HG02973 (cell line): Measurements from ENCODE around the gene NACC2.

Experiments
- ATAC-seq: cut with Tn5 transposase; IDR thresholded peaks from one replicate; pipeline ENCODE4 v1.9.1; 2021; ENCODE audit warnings: moderate library complexity; ENCODE audit not compliant: unreplicated experiment

NACC2 gene

DNA sequence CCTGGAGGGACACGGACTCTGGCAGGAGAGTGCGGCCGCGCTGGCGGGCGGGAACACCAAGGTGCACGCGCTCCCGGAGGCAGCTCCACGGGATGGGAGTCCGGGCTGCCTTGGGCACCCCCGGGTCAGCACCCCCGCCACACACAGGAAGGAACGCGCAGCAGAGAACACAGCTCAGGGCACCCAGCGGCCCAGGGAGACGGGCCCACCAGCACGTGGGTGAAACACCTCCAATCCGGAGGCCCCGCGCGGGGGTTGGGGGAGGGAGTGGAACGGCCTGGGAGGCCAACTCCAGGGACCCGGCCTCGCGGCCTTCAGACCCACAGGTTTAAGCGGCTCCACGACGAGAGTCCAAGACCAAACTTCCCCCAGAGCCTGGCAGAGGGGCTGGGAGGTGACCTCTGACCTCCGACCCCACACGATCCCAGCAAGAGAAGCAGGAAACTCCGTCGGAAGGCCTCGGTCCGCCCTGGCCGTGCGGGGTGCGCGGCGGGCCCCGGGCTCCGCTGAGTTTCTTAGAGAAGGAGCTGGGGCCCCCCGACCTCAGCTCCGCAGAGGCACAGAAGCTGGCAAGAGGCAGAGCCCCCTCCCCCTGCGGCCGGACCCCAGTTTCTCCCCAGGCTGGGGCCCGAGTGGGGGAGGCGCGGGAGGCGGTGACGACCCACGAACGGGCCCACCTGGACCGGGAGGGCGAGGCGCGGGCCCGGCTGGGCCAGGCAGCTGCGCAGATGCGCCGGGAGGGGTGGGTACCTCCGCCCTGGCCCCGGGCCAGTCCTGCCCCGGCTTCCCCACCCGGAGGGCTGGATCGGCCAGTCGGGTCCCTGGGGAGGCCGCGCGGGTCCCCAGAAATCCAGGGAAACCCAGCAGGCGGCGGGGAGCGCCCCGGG lies 851 bp downstream of the NACC2 start:
- no peak for ATAC-seq

DNA sequence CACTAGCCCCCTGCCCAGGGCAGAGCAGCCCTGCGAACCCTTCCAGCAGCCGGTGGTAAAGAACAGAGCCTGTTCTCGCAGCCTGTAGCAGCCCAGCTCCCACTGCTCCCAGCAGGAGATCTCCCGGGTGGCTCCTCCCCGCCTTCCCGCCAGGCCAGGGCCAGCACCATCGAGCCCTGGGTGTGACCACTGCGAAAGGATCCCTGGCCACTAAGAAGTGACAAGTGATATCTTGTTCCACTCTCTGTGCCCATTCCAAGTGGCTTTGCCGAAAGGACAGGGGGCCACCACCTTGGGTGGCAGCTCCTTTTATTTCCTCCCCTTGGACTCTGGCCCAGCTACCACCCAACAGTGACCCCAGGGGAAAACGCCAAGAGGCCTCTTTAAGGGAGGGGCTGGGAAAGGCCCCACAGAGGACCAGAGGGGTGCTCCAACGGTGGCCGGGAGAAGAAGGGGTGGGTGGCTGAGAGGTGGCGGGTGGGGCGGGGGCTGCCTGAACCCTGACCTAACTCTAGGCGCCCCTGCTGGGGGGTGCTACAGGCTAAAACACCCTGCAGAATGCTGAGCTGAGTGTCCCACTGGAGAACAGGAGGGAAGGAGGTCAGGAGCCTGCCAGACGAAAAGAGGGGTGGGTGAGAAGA lies 1.6 kb downstream of the NACC2 start:
- no peak for ATAC-seq

DNA sequence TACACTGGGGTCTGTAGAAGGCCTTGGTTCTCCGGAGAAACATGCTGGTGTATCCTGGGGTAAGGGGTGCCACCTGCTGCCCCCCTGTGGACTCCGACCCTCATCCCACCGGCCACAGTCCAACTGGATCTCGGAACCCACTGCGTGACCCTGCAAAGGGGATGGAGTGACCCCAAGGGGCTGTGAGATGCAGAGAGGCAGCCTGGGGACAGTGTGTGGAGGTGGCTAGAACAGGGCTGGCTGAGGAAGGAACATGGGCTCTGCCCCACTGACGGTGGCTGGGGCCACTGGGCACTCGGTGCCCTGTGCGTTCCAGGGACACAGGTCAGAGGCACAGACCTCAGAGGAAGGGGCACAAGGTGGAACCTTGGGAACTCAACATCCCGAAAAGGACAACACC lies 2.3 kb downstream of the NACC2 start:
- no peak for ATAC-seq

DNA sequence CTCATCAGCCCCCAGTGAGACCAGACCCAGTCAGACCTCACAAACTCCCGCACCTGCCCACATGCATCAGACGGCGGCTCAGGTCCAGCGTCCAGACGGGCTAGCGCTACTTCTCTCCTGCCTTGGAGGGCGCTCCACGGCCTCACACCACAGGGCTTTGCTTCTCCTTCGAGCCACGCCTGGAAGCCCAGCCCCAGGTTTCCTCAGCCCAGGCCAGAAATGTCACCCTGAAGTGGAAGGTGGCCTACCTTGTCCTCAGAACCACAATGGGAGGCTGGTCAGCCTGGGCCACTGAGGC lies 2.8 kb downstream of the NACC2 start:
- no peak for ATAC-seq

DNA sequence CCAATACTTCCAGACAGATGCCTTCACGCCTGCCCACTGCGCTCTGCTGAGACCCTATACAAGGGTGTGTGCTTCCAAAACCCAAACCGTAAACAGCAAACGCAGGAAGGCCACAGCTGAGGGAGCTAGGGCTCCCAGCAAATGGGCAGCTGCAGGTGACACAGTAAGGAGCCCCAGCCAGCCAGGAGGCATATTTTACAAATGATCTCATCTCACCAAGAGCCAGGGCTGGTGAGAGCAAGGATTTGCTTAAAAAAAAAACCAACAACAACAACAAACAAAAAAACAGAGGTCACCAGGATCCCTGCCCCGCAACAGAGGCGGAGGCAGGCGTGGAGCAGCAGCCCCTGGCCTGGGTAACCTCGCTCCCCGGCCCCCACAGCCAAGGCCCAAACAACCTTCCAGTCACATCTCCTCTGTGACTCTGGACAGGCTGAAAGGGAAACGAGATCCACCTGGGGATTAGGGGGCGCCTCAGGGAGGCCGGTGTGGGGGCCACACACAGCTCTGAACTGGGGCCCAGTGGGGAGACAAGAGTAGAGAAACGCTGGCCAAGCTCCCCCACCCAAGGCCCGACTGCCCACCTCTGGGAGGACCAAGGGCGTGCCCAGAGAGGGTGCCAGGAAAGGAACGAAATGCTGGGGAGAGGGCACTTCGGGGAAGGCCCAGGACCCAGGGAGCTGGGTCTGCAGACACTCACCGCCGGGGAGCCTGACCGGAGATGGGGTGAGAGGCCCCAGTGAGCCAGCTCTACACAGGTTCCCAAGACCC lies 3.3 kb downstream of the NACC2 start:
- ATAC-seq: no peak

DNA sequence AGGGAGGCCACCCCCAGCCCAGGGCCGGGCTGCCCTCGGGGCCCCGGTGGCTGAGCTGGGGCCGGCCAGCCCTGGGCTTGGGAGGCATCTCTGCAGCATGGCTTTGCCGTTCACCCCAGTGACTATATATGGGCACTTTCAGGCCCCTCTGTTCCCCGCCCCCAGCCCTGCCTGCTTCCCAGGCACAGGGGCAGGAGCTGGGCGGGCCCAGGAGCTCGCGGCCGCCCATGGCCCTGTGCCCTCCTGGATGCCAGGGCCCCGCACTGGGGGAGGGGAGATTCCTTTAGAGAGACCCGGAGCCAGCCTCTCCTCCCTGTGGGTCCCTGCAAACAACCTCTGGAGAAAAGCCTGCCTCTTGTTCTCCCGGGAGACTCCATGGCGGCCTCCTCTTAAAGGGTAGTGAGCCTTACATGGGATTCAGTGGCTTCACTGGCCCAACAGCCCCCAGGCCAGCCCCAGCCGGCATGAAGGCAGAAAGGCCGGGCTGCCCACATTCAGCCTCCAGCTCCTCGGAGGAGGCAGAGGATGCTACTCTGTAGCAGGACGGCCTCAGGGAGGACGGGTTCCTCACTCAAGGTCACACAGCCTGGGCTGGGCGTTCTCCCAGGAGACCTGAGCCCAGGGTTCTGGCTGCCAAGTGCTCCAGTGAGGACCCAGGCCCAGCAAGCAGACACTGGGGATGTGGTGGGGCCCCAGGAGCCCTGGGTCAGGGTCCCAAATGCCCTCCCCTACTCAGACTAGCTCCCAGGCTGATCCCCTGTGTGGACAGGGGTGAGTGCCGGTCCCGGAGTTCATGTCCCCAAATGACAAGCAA lies 4.1 kb downstream of the NACC2 start:
- ATAC-seq: no peak

DNA sequence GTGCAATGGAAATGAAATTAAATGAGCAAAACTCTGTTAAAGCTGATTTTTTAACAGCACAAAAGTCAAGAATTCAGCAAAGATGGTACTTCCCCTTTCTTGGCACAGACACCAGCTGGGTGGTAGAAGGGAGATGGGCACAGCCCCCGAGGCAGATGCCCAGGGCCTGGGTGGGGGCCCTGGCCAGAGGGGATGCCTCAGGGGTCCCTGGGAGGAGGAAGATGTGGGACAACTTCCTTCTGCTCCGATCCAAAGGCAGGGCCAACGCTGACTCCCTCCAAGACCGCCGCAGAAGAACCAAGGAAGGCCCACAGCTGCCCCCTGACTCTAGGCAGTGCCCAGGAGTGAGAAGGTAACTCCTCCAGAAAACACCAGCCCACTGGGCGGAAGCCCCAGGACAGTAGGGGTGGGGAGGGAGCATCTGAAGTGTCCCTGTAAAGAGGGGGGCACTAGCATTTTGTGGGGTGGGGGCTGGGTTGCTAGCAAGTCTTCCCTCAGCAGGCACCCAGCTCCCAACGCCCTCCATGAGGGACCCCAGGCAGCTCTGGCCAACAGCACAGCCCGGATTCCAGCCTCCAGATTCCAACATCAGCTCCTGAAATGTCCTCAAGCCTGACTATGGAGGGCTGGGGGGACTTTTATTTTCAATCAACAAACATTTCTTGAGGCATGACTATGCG lies 4.9 kb downstream of the NACC2 start:
- ATAC-seq: no peak

DNA sequence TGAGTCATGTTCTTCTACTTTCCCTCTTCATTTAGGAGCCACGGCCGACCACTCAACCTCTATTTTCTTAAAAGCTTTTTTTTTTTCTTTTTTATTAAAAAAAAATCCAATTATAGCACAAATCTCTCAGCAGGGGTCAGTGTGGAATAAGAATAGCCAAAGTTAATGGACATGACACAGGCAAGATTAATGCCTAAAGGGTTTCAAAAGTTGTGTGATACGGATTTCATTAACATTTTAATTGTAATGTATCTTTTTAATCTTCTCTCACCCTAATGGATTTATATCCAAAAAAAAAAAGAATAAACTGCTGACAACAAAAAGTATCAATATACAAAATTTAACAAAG lies 5.4 kb downstream of the NACC2 start:
- no peak for ATAC-seq

DNA sequence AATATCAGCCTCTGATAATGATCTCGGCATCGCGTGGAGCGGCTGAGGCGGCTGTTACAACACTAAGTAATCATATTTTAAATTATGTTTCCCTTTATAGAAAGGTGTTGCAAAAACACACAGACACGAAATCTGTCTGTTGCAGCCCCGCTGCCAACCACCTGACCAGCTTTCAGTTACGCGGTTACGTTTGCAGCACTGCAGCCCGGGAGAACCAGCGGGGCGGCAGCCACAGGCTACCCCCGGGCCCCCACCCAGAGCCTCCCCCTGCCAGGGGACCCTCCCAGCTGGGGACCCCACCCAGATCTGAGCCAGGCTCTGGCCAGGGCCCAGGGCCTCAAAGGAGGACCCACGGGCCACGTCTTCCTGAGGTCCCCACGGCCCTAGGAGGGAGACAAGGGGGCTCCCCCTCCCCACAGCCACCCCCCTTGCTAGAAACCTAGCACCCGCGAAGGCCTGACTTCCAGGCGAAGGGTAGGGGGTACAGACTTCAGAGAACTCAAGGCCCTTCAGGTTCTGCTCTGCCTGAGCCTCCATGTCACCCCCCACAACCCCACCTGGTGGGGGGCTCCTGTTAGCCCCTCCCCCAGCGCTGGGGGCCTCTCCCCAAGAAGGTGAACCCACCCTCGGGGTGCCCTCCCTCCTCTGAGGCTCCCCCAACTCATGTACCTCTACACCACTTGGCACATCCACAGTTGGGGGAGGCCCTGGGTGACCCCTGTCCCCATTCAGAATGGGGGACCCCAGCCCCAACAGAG lies 6.0 kb downstream of the NACC2 start:
- ATAC-seq: no peak

DNA sequence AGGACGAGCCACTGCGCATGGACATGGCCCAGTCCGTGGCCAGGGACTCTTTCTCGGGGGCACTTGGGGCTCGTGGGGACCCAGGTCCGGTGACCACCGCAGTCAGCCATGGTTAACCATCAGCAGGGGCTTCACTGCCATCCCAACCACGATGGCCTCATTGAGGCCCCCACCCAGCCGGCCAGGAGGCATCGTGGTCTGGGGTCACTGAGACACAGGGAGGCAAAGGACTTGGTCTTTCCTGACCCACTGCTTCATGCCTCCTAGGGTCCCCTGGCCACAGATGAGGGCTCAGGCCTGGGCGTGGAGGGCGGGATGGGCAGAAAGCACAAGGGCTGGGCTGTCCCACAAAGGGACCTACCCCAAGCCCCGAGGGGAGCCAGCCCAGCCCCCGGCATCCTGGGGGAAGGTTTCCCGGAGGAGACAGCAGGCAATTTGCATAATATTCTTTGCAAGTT lies 6.6 kb downstream of the NACC2 start:
- no peak for ATAC-seq

DNA sequence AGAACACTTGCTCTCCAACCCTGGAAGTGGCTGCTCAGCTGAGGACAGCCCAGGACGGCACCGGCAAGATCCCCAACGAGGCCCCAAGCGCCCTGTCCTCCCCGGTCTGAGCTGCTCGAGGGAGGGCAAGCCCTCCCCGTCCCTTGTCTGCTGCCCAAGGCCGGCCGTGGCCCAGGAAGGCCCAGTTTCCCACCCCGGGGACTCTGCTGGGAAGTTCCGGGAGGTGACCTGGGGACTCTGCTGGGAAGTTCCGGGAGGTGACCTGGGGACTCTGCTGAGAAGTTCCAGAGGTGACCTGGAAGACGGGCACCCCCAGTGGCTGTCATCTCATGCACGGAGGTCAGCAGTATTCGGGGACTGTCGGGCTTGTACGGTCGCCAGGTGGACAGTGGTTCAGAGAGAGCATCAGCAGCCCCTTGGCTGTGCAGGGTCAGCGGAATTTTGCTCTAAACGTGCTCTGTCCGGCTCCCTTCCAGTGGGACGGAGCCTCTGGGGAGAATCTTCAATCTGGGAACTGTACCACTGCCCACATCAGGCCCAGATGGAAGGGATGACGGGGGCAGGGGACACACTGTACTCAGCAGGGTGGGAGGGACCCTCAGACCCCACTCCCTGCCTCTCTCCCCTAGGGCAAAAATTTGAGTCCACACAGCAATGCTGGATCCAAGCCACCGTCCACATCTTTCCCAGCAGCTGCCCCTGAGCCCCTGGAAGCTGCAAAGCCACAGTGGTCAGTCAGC lies 7.2 kb downstream of the NACC2 start:
- ATAC-seq: no peak

DNA sequence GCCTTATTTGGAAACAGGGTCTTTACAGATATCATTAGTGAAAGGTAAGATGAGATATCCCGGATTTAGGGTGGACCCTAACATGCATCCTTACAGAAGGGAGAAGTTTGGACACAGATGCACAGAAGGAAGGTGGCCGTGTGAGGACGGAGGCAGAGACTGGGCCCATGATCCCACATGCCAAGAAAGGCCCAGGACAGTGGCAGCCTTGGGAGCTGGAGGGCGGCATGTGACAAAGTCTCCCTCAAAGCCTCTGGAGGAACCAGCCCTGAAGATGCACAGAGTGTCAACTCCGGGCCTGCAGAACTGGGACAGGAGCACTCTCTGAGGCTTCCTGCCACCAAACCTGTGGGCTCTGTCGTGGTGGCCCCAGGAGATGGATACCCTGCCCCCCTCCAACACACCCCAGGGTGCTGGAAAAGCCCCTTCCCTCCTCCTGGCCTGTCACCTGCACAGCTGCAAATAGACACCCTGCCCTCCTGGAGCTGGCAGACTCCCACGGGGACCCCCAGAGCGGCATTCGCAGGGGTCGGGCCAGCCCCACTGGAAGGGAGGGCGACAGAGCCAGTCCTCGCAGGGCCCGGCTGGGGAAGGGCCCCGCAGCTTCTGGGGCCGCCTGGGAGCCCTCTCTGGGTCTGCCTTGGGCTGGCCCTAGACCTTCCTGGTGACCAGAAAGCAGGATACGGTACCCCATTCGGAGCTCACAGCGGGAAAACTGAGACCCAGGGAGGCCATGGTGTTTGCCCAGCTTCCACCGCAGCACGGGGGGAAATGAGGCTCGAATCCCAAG lies 7.9 kb downstream of the NACC2 start:
- no peak for ATAC-seq

DNA sequence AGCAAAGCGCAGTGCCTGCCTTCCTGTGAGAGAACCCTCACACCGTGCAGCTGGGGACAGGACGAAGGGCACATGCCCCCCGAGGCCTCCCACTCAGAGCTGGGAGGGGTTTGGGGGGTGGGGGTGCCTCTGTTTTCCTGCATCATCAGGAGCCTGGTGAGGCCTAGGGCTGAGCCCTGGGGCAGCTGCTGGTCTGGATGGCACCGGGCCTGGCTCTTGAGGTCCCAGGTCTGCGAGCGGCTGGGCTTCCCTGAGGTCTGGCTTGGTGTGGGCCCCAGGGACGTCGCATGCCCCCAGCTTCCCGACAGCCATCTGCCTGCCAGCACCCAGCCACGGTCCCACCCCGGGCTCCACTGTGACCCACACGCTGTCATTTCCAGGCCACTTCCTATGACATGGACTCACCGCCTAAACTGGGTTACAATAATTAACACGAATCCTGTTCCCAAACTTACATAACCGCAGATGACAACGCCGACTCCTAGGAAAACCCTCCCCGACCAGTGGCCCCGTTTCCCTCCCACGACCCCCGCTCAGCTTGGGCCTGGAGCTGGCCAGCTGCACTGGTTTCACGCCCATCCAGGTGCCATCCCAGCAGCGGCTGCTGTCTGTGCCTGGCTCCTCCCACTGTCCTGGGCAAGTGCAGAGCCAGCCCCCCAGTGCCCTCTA lies 8.7 kb downstream of the NACC2 start:
- no peak for ATAC-seq

DNA sequence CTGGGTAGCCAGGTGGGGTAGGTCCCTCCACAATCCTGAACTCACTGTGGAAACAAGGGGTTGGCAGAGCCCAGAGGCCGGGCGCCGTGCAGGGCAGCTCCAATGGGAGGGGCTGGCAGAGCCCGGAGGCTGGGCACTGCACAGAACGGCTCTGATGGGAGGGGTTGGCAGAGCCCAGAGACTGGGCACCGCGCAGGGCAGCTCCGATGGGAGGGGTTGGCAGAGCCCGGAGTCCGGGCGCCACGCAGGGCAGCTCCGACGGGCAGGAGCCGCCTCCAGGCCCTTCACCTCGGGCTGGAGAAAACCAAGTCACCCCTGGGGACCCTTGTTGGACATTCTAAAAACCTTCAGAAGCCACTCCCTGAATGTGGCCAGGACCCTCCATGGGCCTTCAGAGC lies 9.3 kb downstream of the NACC2 start:
- no peak for ATAC-seq

DNA sequence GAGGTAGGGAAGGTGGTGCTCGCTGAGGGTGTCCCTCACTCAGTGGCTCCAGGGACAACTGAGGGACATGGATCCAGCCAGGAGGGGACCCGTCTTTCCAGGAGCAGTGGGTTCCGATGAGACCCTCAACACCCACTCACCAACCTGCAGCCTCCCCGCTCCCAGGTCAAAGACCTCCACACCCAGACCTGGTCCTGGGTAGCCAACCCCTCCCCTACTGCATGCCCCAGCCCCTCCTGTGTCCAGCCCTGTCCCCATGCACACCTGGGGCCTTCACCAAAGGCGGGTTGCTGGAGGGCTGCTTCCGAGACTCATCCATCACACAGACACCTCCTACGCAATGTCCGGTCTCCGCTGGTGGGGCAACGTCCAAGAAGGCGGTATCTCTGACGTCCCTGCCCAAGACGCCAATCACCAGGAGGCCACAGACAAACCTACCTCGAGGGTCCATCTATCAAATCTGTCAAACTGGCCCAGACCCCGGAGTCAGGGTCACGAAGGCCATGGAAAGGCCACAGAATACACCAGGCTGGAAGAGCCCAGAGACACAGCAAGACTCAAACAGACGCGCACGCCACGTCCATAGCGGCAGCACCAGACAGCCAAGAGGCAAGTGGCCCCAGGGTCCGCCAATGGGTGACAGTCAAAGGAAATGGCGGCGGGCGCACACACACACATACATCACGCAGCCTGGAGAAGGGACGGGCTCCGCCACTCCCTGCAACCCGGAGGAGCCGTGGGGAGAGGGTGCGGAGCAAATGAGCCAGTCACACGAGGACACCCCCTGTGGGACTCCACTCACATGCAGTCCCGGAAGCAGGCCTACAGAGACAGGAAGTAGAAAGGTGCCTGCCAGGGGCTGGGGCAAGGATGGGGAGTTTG lies 10.8 kb downstream of the NACC2 start:
- no peak for ATAC-seq

DNA sequence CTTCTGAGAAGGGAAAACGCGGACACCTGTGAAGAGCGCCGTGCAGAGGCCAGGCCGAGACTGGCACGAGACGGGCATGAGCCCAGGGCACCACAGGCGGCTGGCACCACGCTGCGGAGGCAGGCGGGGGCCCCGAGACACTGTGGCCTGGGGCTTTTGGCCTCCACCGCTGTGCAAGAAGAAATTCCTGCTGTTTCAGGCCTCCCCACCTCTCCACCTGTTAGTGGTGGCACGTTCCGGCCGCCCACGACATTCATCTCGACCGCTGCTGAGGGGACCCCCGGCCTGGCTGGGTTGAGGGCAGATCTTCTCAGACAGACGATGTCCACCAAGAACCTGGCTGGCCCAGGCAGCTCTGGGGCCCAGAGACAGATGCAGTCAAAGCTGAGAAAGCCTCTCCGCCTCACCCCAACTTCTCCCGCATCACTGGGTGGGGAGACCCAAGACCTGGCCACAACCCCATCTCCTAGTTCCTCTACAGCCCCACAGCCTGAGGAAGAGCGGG lies 11.5 kb downstream of the NACC2 start:
- ATAC-seq: no peak
